Psoas muscle (tissue), 8 donors: ENCODE data around the gene ARID3C. TPM values are rescaled to one million over a fixed set of nuclear protein-coding genes. Genes with fewer than 3 reads are reported as not detected.

Experiments
- ATAC-seq, 4 donors: fragments of 200-7000 bp; cut with Tn5 transposase; one replicate each; pipeline ENCODE4 v1.9.1; 2020; ENCODE audit warnings: moderate library complexity in 3 of 4, mild to moderate bottlenecking in 2 of 4
- DNase-seq, 2 donors: peaks; one replicate each; pipeline ENCODE4 v3.0.0-alpha.2; 2020
- H3K27ac ChIP-seq: fragments of 200-600 bp; one replicate; pipeline ENCODE4 v1.8.0; 2022
- H3K27me3 ChIP-seq, 3 donors: fragments of 200-600 bp in 1 of 3; one replicate each; pipeline versions ENCODE4 v1.6.1 to v1.8.0; 2013 to 2022; ENCODE audit warnings: low read length in 2 of 3, mild to moderate bottlenecking in 2 of 3, moderate library complexity in 1 of 3; ENCODE audit not compliant: insufficient read depth in 3 of 3
- H3K36me3 ChIP-seq, 2 donors: fragments of 200-600 bp in 1 of 2; one replicate each; pipeline versions ENCODE4 v1.6.1 to v1.8.0; 2013 to 2022; ENCODE audit warnings: low read depth in 1 of 2, mild to moderate bottlenecking in 1 of 2, moderate library complexity in 1 of 2; ENCODE audit not compliant: insufficient read depth in 1 of 2
- H3K4me1 ChIP-seq: fragments of 200-600 bp; one replicate; pipeline ENCODE4 v1.8.0; 2022
- H3K4me3 ChIP-seq: fragments of 200-600 bp; one replicate; pipeline ENCODE4 v1.8.0; 2022; ENCODE audit warnings: mild to moderate bottlenecking
- H3K9me3 ChIP-seq: fragments of 200-600 bp; one replicate; pipeline ENCODE4 v1.8.0; 2022
- CTCF ChIP-seq: fragments of 200-600 bp; IDR thresholded peaks from one replicate; pipeline ENCODE4 v1.8.0; 2022; ENCODE audit warnings: antibody characterized with exemption
- WGBS, 3 donors: extraction: QIAGEN DNeasy Blood & Tissue Kit; methylation state at CpG; one replicate each; pipeline versions ENCODE4 v1.1.6 to v1.1.7; 2013; 5-methylcytosine and 5-hydroxymethylcytosine counted together
- intact Hi-C, 2 donors: fragments of 100-400 bp; cut with DNase I; formaldehyde crosslinking; loops; one replicate each; pipeline versions ENCODE4 v1.11.0 to v1.14.2; 2022
- polyA plus RNA-seq, 3 donors: library from polyadenylated mRNA; stranded (reverse); fragments of 200-250 nt; gene quantifications; one replicate each; pipeline ENCODE4 v1.2.3, GENCODE V29; 2013
- total RNA-seq, 4 donors: library from RNA; stranded (reverse); fragmentation: NEBNext Ultra II Directional in 2 of 4; extraction: Animal tissue kit (Norgen Biotek cat#: 25700) in 2 of 4; gene quantifications; one replicate each; pipeline versions ENCODE4 v1.2.1 to v1.2.4, GENCODE V29; 2021 to 2023
- donor health status: healthy with polysubstance abuse.
- donor health status: DM: no; HTN: no; CAD: no; lungs with moderate emphysema.
- donor health status: Bipolar disorder and iron deficiency.
- donor health status: healthy.
- donor health status: DM: yes; HTN: yes; CAD: no.
- donor health status: DM: no; HTN: no; CAD: no.
- donor health status: DM: no; HTN: no; CAD: no.
- donor health status: DM: yes; HTN: yes; CAD: no.

Gene ARID3C
- total and polyA plus RNA-seq, 7 donors: 0.16 TPM; not detected in 6

DNA sequence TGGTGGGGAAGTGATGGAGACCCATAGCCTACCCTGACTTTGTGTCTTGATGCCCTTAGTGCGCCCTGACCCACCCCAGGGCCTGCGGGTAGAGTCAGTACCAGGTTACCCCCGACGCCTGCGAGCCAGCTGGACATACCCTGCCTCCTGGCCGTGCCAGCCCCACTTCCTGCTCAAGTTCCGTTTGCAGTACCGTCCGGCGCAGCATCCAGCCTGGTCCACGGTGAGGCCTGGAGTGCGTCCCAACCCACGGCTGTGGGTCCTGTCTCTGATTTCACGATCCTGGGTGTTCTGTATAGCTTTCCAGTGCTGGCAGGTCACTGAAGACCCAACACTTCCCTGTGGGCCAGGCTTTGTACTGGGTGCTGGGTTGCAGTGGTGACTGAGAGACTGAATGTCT lies 29.6 kb upstream of the ARID3C start:
- DNase-seq (no peak), ATAC-seq (no peak)
- intact Hi-C loops: no loop called here
- Histone ChIP-seq H3K4me3 (no peak overlapping the region), H3K27ac (no peak overlapping the region), H3K9me3 (no peaks in the 10 kb centered on the region), H3K36me3 (peaks cover 0 to 18% of the 10 kb centered on the region in 2 donors), H3K4me1 (peaks cover 17% of the 10 kb centered on the region), H3K27me3 (no peaks in the 10 kb centered on the region)
- no peak for TF ChIP-seq CTCF
- WGBS, 3 donors: 71 to 83% (median 78%) methylated on average over 14 of the region's 14 CpGs

DNA sequence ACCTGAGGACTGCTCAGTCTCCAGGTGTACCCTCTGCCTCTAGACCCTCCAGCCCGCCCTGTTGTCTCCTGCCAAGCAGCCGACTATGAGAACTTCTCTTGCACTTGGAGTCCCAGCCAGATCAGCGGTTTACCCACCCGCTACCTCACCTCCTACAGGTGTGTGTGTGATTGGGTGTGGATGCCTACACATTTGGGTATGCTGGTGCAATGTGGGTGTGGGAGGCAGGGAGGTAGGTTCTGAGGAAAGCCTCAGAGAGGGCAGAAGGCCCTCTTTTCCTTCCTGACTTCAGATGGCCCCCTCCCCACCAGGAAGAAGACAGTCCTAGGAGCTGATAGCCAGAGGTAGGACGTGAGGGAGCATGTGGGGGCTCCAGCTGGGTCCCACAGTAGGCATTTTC lies 28.1 kb upstream of the ARID3C start:
- H3K9me3 ChIP-seq: no peaks in the 10 kb centered on the region
- H3K27me3 ChIP-seq: no peaks in the 10 kb centered on the region
- H3K36me3 ChIP-seq: peaks cover 0 to 18% of the 10 kb centered on the region in 2 donors
- TF ChIP-seq CTCF: no peak
- WGBS, 3 donors: 91 to 93% (median 93%) methylated on average over 5 of the region's 5 CpGs
- intact Hi-C loops: no loop called here
- H3K4me3 ChIP-seq: no peak overlapping the region
- no peak for ATAC-seq
- no peak overlapping the region for H3K27ac ChIP-seq
- no peak for DNase-seq
- peaks cover 29% of the 10 kb centered on the region for H3K4me1 ChIP-seq

DNA sequence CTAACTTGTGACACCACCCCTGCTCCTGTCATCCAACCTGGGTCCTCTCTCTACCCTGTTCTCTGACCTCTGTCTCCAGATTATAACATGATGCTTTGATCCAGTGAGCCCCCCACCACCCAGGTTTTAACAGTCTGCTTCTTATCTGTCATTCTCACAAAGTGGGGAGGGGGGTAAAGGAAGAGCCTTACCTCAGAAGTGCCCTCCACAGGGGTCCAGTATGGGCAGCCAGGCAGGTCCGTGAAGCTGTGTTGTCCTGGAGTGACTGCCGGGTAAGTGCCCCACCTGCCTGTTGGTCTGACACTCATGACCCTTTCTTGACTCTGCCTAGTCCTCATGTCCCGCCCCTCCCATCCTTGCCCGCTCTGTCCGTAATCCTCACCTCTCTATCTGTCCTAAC lies 26.5 kb upstream of the ARID3C start:
- Histone ChIP-seq H3K4me3 (no peak overlapping the region), H3K27ac (no peak overlapping the region), H3K27me3 (no peaks in the 10 kb centered on the region), H3K9me3 (no peaks in the 10 kb centered on the region), H3K36me3 (peaks cover 0 to 15% of the 10 kb centered on the region in 2 donors), H3K4me1 (peaks cover 37% of the 10 kb centered on the region)
- no peak for DNase-seq
- intact Hi-C loops: no loop called here
- ATAC-seq: no peak
- 67 to 80% (median 71%) methylated on average over 5 of the region's 5 CpGs for WGBS, 3 donors
- no peak for TF ChIP-seq CTCF

DNA sequence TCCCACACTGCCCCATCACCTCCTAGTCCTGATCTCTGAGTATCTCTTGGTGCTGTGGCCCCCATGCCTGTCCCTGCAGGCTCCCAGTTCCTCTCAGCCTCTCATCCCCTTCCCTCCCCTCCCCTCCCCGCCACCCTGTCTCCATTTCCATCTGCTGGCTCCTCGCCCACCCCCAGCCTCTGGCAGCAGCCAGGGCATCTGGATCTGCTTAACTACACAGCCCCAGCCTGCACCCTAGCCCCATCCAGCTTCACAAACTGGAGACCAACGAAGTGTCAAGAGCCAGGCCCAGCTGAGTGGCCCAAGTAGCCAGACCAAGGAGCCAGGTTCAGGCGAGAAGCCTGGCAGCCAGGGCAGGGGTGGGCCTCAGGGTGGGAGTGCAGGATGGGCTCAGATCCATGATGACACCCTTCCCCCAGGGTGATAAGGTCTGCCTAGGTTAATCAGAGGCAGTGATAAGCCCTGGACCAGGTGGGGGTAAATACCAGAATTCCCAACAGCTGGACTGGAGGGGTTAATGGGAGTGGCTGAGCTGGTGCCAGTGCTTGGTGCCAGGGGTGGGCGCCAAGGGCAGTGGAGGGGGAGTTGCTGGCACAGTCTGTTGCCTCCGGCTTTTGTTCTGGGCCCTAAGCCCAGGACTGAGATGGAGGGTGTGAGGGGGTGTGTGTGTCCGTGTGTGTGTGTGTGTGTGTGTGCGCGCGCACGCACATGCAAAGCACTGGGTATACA lies 25.6 kb upstream of the ARID3C start:
- Histone ChIP-seq H3K9me3 (no peaks in the 10 kb centered on the region), H3K27ac (peak overlapping the region; percentile 88), H3K4me3 (no peak overlapping the region), H3K36me3 (peaks cover 0 to 18% of the 10 kb centered on the region in 2 donors), H3K27me3 (no peaks in the 10 kb centered on the region), H3K4me1 (peaks cover 37% of the 10 kb centered on the region)
- ATAC-seq (peak in 2 of 4 donors; percentile 7 to 38), DNase-seq (peak; percentile 80 to 89)
- no peak for TF ChIP-seq CTCF
- 9 to 37% (median 26%) methylated on average over 11 of the region's 11 CpGs for WGBS, 3 donors
- intact Hi-C loops: no loop called here
